HG02840 (cell line): Measurements from ENCODE around the gene ZNF350.
A peak's percentile ranks its signal among the peaks of the same experiment; 100 is the strongest.
"Not testable (repeated sequence)": the region's sequence is repeated elsewhere in the genome, so short reads cannot be mapped to it uniquely, and the experiment has no call there.

Experiments used
- ATAC-seq: cut with Tn5 transposase; IDR thresholded peaks from one replicate; pipeline ENCODE4 v1.9.1; 2021; ENCODE audit warnings: mild to moderate bottlenecking, moderate library complexity, moderate number of reproducible peaks; ENCODE audit not compliant: unreplicated experiment, low FRiP score

ZNF350 gene

GRCh38 chr19:51986309-51987291, at the start of gene ZNF350:
TSS of gene ZNF350 (minus strand) at chr19:51986840. CDS start at chr19:51974360, 12,480 bp downstream.
- ATAC-seq = no peak

GRCh38 chr19:52034051-52034728, 47.5 kb upstream of the ZNF350 start:
- no peak for ATAC-seq

GRCh38 chr19:52028780-52029123, 42.1 kb upstream of the ZNF350 start:
- no peak for ATAC-seq

GRCh38 chr19:52028027-52028779, 41.6 kb upstream of the ZNF350 start, which contains the start of gene ZNF614:
TSS of gene ZNF614 (minus strand) at chr19:52028379. CDS start at chr19:52025745, 2,634 bp downstream.
- peak; percentile 88 for ATAC-seq

GRCh38 chr19:52026255-52026990, 39.8 kb upstream of the ZNF350 start:
- not testable (repeated sequence) for ATAC-seq

- ATAC-seq = not testable (repeated sequence)
Observed at GRCh38 chr19:52024478-52024877, 37.8 kb upstream of the ZNF350 start.

GRCh38 chr19:52022193-52022592, 35.6 kb upstream of the ZNF350 start:
- no peak for ATAC-seq

GRCh38 chr19:52020506-52020905, 33.9 kb upstream of the ZNF350 start:
- no peak for ATAC-seq

- no peak for ATAC-seq
Observed at GRCh38 chr19:52010674-52011073, 24.0 kb upstream of the ZNF350 start.

GRCh38 chr19:52007806-52008557, 21.3 kb upstream of the ZNF350 start, which contains the start of gene ZNF615:
TSS of gene ZNF615 (minus strand) at chr19:52008211. CDS start at chr19:52003711, 4,500 bp downstream.
- ATAC-seq = peak; percentile 82

GRCh38 chr19:52007451-52007805, 20.8 kb upstream of the ZNF350 start:
- ATAC-seq = no peak

- no peak for ATAC-seq
Observed at GRCh38 chr19:51994048-51994644, 7.5 kb upstream of the ZNF350 start.

- no peak for ATAC-seq
Observed at GRCh38 chr19:51993422-51993821, 6.8 kb upstream of the ZNF350 start.

- no peak for ATAC-seq
Observed at GRCh38 chr19:51983361-51983760, 3.3 kb downstream of the ZNF350 start.

- not testable (repeated sequence) for ATAC-seq
Observed at GRCh38 chr19:51980926-51981325, 5.7 kb downstream of the ZNF350 start.

GRCh38 chr19:51980116-51980736, 6.4 kb downstream of the ZNF350 start:
- no peak for ATAC-seq

- ATAC-seq = no peak
Observed at GRCh38 chr19:51978882-51979281, 7.8 kb downstream of the ZNF350 start.

- no peak for ATAC-seq
Observed at GRCh38 chr19:51977346-51977745, 9.3 kb downstream of the ZNF350 start.
